Stimulated activated CD4-positive, alpha-beta T cell treated with anti-CD3 and anti-CD28 coated beads, Interleukin-1b, Interleukin-23, amount 100 ng/mL, for 1 hour (primary cell): ENCODE results near the gene SPRED1.

ENCODE experiments used
- DNase-seq, 2 donors: peaks; one replicate each; pipeline ENCODE4 v3.0.0-alpha.2; 2020; ENCODE audit warnings: low read depth in 2 of 2

SPRED1 gene

GRCh38 chr15:38281031-38281430, 28.4 kb downstream of the SPRED1 start:
- DNase-seq: no peak

GRCh38 chr15:38283010-38283409, 30.4 kb downstream of the SPRED1 start:
- DNase-seq: no peak

- DNase-seq: no peak
Observed at GRCh38 chr15:38285456-38285855, 32.8 kb downstream of the SPRED1 start.

DNA sequence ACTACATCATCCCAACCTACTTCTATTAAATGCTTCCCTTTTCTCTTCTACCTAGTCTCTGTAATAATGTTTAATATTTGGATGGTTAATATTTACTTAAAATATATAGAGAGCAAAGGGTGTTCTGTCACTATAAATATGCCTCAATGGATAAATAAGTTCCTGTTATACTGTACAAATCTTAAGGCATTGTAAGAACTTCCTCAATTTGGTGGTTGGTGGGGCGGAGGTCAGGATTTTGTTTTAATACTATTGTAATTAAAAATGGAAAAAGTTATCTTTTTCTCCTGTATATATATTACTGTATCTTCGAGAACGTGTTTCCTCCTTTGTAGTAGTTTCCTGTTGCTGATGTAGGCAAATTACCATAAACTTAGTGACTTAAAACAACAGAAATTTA, 41.5 kb downstream of the SPRED1 start:
- DNase-seq: no peak

GRCh38 chr15:38297623-38298388, 45.2 kb downstream of the SPRED1 start:
- no peak for DNase-seq

DNA sequence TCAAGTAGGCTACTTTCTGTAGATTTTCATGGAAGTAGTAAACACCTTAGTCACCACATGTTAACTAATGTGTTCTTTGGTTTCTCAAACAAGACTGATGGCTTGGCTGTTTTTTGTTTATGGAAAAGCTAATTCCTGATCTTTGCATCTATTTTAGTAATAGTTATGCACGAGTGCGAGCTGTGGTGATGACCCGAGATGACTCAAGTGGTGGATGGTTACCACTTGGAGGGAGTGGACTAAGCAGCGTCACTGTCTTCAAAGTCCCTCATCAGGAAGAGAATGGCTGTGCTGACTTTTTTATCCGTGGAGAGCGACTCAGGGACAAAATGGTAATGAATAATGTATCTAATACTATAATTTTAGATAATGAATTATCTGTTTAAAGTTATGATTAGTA, 46.6 kb downstream of the SPRED1 start:
- no peak for DNase-seq

GRCh38 chr15:38300395-38300794, 47.8 kb downstream of the SPRED1 start:
- no peak for DNase-seq

DNA sequence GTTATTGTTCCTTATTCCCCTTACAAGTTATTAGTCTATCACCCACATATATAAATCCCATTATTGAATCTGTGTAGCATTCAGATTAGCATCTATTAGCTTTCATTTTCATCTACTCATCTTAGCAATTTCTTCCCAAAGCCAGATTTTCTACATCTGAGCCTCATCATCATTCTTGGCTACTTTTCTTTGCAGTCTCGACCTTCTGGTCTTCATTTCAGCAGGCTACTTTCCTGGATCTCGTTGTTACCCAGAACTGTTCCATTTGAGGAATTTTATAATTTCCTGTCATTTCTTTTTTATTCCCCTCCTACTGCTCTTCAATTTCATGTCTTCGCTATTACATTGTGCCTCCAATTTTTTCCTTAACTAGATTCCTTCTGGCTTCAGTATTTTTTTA, 51.8 kb downstream of the SPRED1 start:
- no peak for DNase-seq

- no peak for DNase-seq
Observed at GRCh38 chr15:38307251-38307650, 54.6 kb downstream of the SPRED1 start.

GRCh38 chr15:38307861-38308641, 55.4 kb downstream of the SPRED1 start:
- DNase-seq: no peak

DNA sequence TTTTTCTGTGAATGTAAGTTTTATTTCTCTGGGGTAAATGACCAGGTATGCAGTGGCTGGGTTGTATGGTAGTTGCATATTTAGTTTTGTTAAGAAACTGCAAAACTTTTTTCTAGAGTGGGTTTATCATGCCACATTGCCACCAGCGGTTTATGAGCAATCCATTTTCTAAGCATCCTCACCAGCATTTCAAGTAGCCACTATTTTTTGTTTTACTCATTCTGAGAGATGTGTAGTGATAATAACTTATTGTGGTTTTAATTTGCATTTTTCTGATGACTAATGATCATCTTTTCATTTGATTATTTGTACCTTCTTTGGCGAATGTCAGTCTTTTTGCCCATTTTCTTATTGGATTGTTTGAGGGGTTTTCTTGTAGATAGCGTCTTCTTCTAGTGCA, 56.2 kb downstream of the SPRED1 start:
- no peak for DNase-seq

- DNase-seq: no peak
Observed at GRCh38 chr15:38312190-38312589, 59.6 kb downstream of the SPRED1 start.

GRCh38 chr15:38316311-38316710, 63.7 kb downstream of the SPRED1 start:
- DNase-seq: no peak

DNA sequence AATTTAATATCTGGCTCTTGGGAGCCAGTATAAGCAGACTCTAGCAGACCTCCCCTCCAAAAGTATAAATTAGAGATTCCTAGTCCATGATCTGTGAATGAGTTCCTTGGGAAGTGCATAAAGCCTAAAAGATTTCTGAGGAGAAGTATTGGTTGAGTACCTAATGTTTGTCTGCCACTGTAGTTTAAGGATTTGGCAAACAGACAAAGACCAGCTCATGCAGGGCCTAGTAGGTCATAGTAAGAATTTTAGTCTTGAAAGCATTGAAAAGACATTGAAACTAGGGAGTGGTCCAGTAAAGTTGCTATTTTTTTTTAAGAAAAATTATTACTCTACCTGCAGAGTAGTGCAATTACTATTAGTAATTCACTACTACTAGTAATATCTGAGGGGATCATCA, 67.5 kb downstream of the SPRED1 start:
- no peak for DNase-seq

GRCh38 chr15:38320866-38321265, 68.2 kb downstream of the SPRED1 start:
- no peak for DNase-seq

DNA sequence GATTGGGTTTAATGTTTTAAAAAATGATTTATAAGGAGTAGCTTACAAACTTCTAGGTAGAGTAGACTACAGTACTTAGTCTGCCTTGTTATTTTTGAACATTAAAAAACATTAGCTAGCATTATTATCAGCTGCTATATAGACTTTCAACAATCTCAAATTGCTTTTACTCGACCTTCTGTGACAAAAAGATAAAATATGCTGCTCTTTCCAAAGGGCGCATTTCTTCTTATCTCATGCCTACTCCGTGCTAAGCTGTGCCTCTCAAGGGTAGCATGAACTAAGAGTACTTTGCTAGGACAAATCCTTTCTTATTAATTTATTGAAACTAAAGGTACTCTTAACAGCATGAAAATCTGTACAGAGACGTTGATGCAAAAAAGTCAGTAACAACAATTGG, 71.3 kb downstream of the SPRED1 start:
- DNase-seq: no peak

- DNase-seq: no peak
Observed at GRCh38 chr15:38324939-38325647, 72.5 kb downstream of the SPRED1 start.

DNA sequence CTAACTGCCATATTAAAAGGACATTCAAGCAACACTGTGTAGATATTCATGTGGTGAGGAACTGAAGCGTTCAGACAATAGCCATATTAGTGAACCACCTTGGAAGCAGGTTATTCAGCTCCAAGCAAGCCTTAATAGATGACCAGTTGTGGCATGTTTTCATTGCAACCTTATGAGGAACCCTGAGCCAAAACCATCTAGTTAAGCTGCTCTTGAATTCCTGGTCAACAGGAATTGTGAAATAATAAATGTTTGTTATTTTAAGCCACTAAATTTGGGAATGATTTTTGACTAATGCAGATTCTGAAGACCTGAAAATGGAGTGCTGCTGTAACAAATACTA, 73.0 kb downstream of the SPRED1 start:
- DNase-seq: no peak

GRCh38 chr15:38332711-38333110, 80.1 kb downstream of the SPRED1 start:
- no peak for DNase-seq

DNA sequence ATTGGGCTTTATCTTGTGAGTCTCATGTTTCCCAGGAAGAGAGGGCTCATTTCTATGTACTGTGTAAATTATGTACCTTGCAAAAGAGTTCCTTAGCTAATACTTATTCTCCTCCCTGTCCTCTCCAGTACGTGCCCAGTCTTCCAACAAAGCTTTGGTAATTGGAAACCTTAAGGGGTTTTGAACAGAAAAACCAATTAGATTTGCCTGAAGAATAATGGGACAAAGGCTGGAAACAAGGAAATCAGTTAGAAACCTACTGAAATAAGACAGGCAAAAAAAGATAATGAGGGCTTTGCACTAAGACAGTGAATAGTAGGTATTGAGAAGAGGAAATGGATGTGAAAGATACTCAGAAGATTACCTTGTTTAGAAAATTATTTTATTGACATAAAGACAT, 82.5 kb downstream of the SPRED1 start:
- no peak for DNase-seq

GRCh38 chr15:38344351-38344750, 91.7 kb downstream of the SPRED1 start:
- no peak for DNase-seq

GRCh38 chr15:38349251-38349650, 96.6 kb downstream of the SPRED1 start:
- no peak for DNase-seq

- DNase-seq: no peak
Observed at GRCh38 chr15:38351466-38351865, 98.8 kb downstream of the SPRED1 start.
